NB4 (cell line): ENCODE data around the gene CD200R1L.

Source experiments
- POLR2A ChIP-seq: IDR thresholded peaks from 2 replicates; pipeline ENCODE4 v1.6.1; 2011; ENCODE audit warnings: mild to moderate bottlenecking; ENCODE audit not compliant: insufficient read length; ENCODE audit errors: extremely low read depth
- TF ChIP-seq, protein P1 (sequence below): IDR thresholded peaks from one replicate; pipeline ENCODE4 v1.5.1; 2012; ENCODE audit warnings: low read depth, low read length

DNA sequence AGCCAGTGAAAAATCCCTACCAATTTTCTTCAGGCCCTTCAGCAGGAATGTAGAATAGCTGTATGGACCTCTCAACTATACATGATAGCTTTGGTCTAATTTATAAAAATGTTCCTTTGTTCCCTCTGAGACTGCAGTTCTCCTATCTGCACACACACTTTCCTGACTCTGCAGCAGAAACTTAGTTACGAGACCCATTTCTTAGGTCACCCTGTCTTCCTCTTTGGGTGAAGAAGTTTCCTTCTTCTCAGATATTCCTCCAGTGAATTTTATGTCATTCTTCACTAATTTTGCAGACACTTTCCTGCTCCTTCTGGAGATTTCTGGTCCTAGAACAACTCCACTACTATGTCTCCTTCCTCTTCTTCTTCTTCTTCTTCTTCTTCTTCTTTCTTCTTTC lies 42.6 kb downstream of the CD200R1L start:
- TF ChIP-seq, protein P1, sequence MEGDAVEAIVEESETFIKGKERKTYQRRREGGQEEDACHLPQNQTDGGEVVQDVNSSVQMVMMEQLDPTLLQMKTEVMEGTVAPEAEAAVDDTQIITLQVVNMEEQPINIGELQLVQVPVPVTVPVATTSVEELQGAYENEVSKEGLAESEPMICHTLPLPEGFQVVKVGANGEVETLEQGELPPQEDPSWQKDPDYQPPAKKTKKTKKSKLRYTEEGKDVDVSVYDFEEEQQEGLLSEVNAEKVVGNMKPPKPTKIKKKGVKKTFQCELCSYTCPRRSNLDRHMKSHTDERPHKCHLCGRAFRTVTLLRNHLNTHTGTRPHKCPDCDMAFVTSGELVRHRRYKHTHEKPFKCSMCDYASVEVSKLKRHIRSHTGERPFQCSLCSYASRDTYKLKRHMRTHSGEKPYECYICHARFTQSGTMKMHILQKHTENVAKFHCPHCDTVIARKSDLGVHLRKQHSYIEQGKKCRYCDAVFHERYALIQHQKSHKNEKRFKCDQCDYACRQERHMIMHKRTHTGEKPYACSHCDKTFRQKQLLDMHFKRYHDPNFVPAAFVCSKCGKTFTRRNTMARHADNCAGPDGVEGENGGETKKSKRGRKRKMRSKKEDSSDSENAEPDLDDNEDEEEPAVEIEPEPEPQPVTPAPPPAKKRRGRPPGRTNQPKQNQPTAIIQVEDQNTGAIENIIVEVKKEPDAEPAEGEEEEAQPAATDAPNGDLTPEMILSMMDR = no peak
- TF ChIP-seq POLR2A = no peak
